CD8-positive, alpha-beta memory T cell (primary cell): ENCODE results near the gene RDX. TPM values are rescaled to one million over a fixed set of nuclear protein-coding genes. Genes with fewer than 3 reads are reported as not detected.

Experiments
- CTCF ChIA-PET: fragments of 350-600 bp; sonication (Branson Sonifier 250); formaldehyde crosslinking; loops from one replicate; lab custom pipeline; 2021; ENCODE audit warnings: antibody characterized with exemption; lab: Charles Lee
- POLR2A ChIA-PET: fragments of 350-600 bp; sonication (Branson Sonifier 250); formaldehyde crosslinking; loops from one replicate; lab custom pipeline; 2021; ENCODE audit warnings: antibody characterized with exemption; lab: Charles Lee
- DNase-seq, 5 donors: peaks; one replicate each; pipeline versions ENCODE4 v3.0.0 to v3.0.0-alpha.2; 2020 to 2022; ENCODE audit warnings: mixed read lengths in 1 of 5
- H3K27ac ChIP-seq: one replicate; pipeline ENCODE4 v1.7.0; 2013; ENCODE audit warnings: low read depth, mild to moderate bottlenecking, low read length, moderate library complexity
- H3K27me3 ChIP-seq: 2 replicates; pipeline ENCODE4 v1.7.0; 2013; ENCODE audit warnings: low read length, mild to moderate bottlenecking; ENCODE audit not compliant: insufficient read depth, poor library complexity, severe bottlenecking
- H3K36me3 ChIP-seq: 2 replicates; pipeline ENCODE4 v1.7.0; 2013; ENCODE audit warnings: mild to moderate bottlenecking, low read length, moderate library complexity; ENCODE audit not compliant: insufficient read depth
- H3K4me1 ChIP-seq: 2 replicates; pipeline ENCODE4 v1.7.0; 2013; ENCODE audit warnings: mild to moderate bottlenecking, low read length, moderate library complexity; ENCODE audit not compliant: insufficient read depth
- H3K4me3 ChIP-seq: 2 replicates; pipeline ENCODE4 v1.7.0; 2013; ENCODE audit warnings: mild to moderate bottlenecking, low read length
- H3K9me3 ChIP-seq: 2 replicates; pipeline ENCODE4 v1.7.0; 2013; ENCODE audit warnings: mild to moderate bottlenecking, low read length
- H3K27ac Mint-ChIP-seq, 8 donors: one replicate each; pipeline ENCODE4 v1.8.0; 2020 to 2021; ENCODE audit warnings: mixed read lengths in 8 of 8, mild to moderate bottlenecking in 6 of 8, inconsistent platforms in 3 of 8, moderate library complexity in 3 of 8
- H3K27me3 Mint-ChIP-seq, 2 donors: one replicate each; pipeline ENCODE4 v1.8.0; 2020 to 2021; ENCODE audit warnings: mixed read lengths in 2 of 2, mild to moderate bottlenecking in 1 of 2, moderate library complexity in 1 of 2
- H3K36me3 Mint-ChIP-seq, 3 donors: one replicate each; pipeline ENCODE4 v1.8.0; 2020 to 2021; ENCODE audit warnings: mixed read lengths in 3 of 3, inconsistent platforms in 1 of 3, mild to moderate bottlenecking in 1 of 3
- H3K4me1 Mint-ChIP-seq, 3 donors: one replicate each; pipeline ENCODE4 v1.8.0; 2020 to 2021; ENCODE audit warnings: mixed read lengths in 3 of 3, inconsistent platforms in 1 of 3, mild to moderate bottlenecking in 1 of 3
- H3K4me3 Mint-ChIP-seq, 7 donors: one replicate each; pipeline ENCODE4 v1.8.0; 2020 to 2021; ENCODE audit warnings: mixed read lengths in 7 of 7, mild to moderate bottlenecking in 6 of 7, moderate library complexity in 4 of 7, inconsistent platforms in 2 of 7
- H3K9me3 Mint-ChIP-seq, 5 donors: one replicate each; pipeline ENCODE4 v1.8.0; 2020 to 2022; ENCODE audit warnings: mixed read lengths in 5 of 5, mild to moderate bottlenecking in 3 of 5, moderate library complexity in 2 of 5, inconsistent platforms in 1 of 5
- polyA plus RNA-seq: library from polyadenylated mRNA; unstranded; fragments of 300-500 nt; fragmentation: Illumina TruSeq; gene quantifications from one replicate; pipeline ENCODE4 v1.2.3, GENCODE V29; 2021
- total RNA-seq, 2 experiments: library from RNA; stranded (reverse); gene quantifications; one replicate each; pipeline ENCODE4 v1.2.3, GENCODE V29; 2021

Gene RDX
- total and polyA plus RNA-seq, 3 experiments from 2014 or later: 17.2 to 63.6 (median 58.5) TPM

DNA sequence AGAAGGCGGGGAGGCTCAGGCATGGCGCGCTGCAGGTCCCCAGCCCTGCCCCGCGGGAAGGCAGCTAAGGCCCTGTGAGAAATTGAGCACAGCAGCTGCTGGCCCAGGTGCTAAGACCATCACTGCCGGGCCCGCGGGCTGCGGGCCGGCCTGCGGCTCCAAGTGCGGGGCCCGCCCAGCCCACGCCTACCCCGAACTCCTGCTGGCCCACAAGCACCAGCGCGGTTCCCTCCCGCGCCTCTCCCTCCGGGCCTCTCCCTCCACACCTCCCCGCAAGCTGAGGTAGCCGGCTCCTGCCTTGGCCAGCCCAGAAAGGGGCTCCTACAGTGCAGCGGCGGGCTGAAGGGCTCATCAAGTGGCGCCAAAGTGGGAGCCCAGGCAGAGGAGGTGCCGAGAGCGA, 4.6 kb upstream of the RDX start:
- H3K27ac Mint-ChIP-seq: no peak overlapping the region
- ChIA-PET CTCF (no interaction called here), POLR2A (interaction anchor here (0.6 kb wide), 1 partner anchor 27 kb away, joined by 4 read pairs; no protein-coding TSS in a partner anchor)
- Histone ChIP-seq H3K4me1 (no peaks in the 10 kb centered on the region), H3K27me3 (no peaks in the 10 kb centered on the region), H3K9me3 (no peaks in the 10 kb centered on the region), H3K27ac (no peak overlapping the region), H3K4me3 (no peak overlapping the region), H3K36me3 (no peaks in the 10 kb centered on the region)
- no peaks in the 10 kb centered on the region for H3K9me3 Mint-ChIP-seq
- H3K4me3 Mint-ChIP-seq: no peak overlapping the region
- no peak for DNase-seq
- no peaks in the 10 kb centered on the region for H3K27me3 Mint-ChIP-seq
- peaks cover 0 to 18% (median 3%) of the 10 kb centered on the region in 3 donors for H3K4me1 Mint-ChIP-seq
- no peaks in the 10 kb centered on the region for H3K36me3 Mint-ChIP-seq

DNA sequence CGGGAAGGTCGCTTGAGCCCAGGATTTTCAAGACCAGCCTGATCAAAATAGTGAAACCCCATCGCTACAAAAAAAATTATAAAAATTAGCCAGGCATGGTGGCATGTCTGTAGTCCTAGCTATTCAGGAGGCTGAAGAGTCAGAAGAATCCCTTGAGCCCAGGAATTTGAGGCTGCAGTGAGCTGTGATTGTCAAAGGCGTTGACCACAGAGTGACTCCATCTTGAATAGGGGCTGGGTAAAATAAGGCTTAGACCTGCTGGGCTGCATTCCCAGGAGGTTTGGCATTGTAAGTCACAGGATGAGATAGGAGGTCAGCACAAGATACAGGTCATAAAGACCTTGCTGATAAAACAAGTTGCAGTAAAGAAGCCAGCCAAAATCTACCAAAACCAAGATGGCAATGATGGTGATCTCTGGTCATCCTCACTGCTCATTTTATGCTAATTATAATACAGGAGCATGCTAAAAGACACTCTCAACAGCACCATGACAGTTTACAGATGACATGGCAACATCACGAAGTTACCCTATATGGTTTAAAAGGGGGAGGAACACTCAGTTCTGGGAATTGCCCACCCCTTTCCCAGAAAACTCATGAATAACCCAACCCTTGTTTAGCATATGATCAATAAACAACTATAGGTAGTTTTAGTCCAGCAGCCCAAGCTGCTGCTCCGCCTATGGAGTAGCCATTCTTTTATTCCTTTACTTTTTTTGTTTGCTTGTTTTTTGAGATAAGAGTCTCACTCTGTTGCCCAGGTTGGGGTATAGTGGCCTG, 2.8 kb upstream of the RDX start:
- peaks cover 0 to 4% (median 0%) of the 10 kb centered on the region in 3 donors for H3K36me3 Mint-ChIP-seq
- no peaks in the 10 kb centered on the region for H3K27me3 ChIP-seq
- H3K27ac Mint-ChIP-seq: peak overlapping the region in 4 of 8 donors; percentile 26 to 83 (median 36)
- H3K36me3 ChIP-seq: no peaks in the 10 kb centered on the region
- ChIA-PET POLR2A (no interaction called here), CTCF (no interaction called here)
- peaks cover 8% of the 10 kb centered on the region for H3K4me1 ChIP-seq
- H3K4me3 Mint-ChIP-seq: peak overlapping the region in 1 of 7 donors; percentile 27
- no peaks in the 10 kb centered on the region for H3K9me3 ChIP-seq
- no peak for DNase-seq
- H3K27me3 Mint-ChIP-seq: no peaks in the 10 kb centered on the region
- peaks cover 13 to 29% (median 19%) of the 10 kb centered on the region in 3 donors for H3K4me1 Mint-ChIP-seq
- H3K4me3 ChIP-seq: no peak overlapping the region
- no peak overlapping the region for H3K27ac ChIP-seq
- no peaks in the 10 kb centered on the region for H3K9me3 Mint-ChIP-seq

DNA sequence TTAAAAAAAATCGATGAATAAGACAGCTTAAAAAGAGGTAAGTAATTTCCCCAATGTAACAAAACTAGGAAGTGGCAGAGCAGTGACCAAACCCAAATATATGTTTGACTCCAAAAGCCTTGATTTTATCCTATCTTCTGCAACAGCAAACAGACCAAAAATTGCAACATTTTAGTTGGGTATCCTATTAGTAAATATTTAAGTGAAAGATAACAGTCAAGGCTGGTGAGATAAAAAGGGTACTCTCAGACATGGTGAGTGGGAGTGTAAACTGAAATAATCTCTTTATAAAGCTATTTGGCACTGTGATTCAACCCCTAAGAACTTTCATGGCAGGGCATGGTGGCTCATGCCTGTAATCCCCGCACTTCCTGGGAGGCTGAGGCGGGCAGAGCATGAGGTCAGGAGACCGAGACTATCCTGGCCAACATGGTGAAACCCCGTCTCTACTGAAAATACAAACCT, 1.9 kb upstream of the RDX start:
- no peak for DNase-seq
- peak overlapping the region in 4 of 8 donors; percentile 1 to 73 (median 30) for H3K27ac Mint-ChIP-seq
- no peaks in the 10 kb centered on the region for H3K9me3 Mint-ChIP-seq
- H3K4me1 Mint-ChIP-seq: peaks cover 19 to 36% (median 28%) of the 10 kb centered on the region in 3 donors
- POLR2A ChIA-PET: no interaction called here
- no peak overlapping the region for H3K4me3 Mint-ChIP-seq
- no peak overlapping the region for H3K4me3 ChIP-seq
- H3K36me3 ChIP-seq: no peaks in the 10 kb centered on the region
- H3K27me3 Mint-ChIP-seq: no peaks in the 10 kb centered on the region
- CTCF ChIA-PET: no interaction called here
- no peak overlapping the region for H3K27ac ChIP-seq
- H3K4me1 ChIP-seq: peaks cover 8% of the 10 kb centered on the region
- H3K36me3 Mint-ChIP-seq: peaks cover 0 to 4% (median 0%) of the 10 kb centered on the region in 3 donors
- H3K27me3 ChIP-seq: no peaks in the 10 kb centered on the region
- no peaks in the 10 kb centered on the region for H3K9me3 ChIP-seq

DNA sequence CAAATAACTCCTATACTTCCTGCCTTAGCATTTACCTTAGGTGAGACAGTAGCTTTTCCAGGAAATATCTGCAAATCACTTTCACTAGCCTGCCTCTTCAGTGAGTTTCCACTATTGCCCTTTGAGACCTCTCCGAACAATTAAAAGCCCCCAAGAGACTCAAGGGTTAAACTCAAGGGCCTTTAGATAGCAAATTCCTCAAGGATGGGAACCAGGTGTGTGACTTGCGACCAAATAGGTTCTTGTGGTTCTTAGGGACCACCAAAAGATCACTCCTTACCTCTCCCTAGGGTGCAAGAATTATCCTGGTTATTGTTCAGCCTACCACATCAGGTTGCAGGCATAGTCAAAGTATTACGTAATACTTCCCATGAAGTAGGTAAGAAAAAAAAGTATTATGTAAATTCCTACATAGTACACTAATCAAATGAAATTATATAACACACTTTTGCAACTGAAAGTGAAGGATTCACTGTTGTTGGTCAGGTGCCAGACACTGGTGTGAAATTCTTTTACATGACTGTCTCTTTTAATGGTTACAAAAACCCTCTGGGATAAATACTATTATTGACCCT, 1.4 kb upstream of the RDX start:
- DNase-seq: peak in 1 of 5 donors; percentile 16
- Mint-ChIP-seq H3K36me3 (peaks cover 0 to 4% (median 0%) of the 10 kb centered on the region in 3 donors), H3K4me3 (peak overlapping the region; percentile 76 to 89 (median 82)), H3K4me1 (peaks cover 22 to 38% (median 32%) of the 10 kb centered on the region in 3 donors), H3K27me3 (no peaks in the 10 kb centered on the region), H3K9me3 (no peaks in the 10 kb centered on the region), H3K27ac (peak overlapping the region in 6 of 8 donors; percentile 1 to 73 (median 32))
- ChIA-PET CTCF (no interaction called here), POLR2A (no interaction called here)
- no peaks in the 10 kb centered on the region for H3K27me3 ChIP-seq
- H3K9me3 ChIP-seq: no peaks in the 10 kb centered on the region
- peaks cover 8% of the 10 kb centered on the region for H3K4me1 ChIP-seq
- no peak overlapping the region for H3K27ac ChIP-seq
- H3K4me3 ChIP-seq: no peak overlapping the region
- H3K36me3 ChIP-seq: no peaks in the 10 kb centered on the region

DNA sequence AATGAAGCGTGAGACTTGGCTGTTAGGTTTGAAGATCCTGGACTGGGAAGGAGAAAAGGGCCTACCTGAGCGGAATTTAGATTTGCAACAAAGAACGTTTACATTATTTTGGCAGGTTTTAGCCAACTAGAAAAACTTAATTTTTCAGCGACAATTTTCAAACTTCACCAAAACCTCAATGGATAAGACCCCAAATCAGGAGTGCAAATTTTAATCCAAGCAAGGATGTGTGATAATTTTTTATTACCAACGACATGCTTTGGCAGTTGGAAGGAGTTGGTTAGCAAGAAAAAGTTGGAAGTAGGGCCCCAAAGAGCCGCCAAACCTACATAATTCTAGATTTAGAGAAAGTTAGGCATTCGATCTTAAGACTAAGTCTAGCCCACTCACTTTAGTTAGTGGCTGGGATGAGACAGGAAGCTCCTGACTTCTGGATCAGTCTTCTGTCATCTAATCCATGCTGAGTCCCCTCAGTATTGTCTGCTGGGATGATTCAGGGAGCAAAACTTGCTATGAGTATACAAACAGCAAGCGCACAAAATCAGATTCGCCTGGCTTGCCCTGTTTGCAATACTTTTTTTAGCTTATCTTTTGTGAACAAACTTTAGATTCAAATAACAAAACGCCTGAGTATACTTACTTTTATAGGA, 787 bp upstream of the RDX start:
- Histone ChIP-seq H3K9me3 (no peaks in the 10 kb centered on the region), H3K36me3 (no peaks in the 10 kb centered on the region), H3K4me3 (no peak overlapping the region), H3K27me3 (no peaks in the 10 kb centered on the region), H3K4me1 (peaks cover 8% of the 10 kb centered on the region), H3K27ac (peak overlapping the region; percentile 38)
- Mint-ChIP-seq H3K4me3 (peak overlapping the region; percentile 76 to 89 (median 82)), H3K27ac (peak overlapping the region in 6 of 8 donors; percentile 67 to 87 (median 73)), H3K27me3 (no peaks in the 10 kb centered on the region), H3K4me1 (peaks cover 22 to 38% (median 32%) of the 10 kb centered on the region in 3 donors), H3K9me3 (no peaks in the 10 kb centered on the region), H3K36me3 (peaks cover 0 to 4% (median 0%) of the 10 kb centered on the region in 3 donors)
- no peak for DNase-seq
- ChIA-PET POLR2A (interaction anchor here (1.0 kb wide), 1 partner anchor 31 kb away, joined by 4 read pairs; no protein-coding TSS in a partner anchor), CTCF (interaction anchor here (1.5 kb wide), 1 partner anchor 132 kb away, joined by 3 read pairs; no protein-coding TSS in a partner anchor)

DNA sequence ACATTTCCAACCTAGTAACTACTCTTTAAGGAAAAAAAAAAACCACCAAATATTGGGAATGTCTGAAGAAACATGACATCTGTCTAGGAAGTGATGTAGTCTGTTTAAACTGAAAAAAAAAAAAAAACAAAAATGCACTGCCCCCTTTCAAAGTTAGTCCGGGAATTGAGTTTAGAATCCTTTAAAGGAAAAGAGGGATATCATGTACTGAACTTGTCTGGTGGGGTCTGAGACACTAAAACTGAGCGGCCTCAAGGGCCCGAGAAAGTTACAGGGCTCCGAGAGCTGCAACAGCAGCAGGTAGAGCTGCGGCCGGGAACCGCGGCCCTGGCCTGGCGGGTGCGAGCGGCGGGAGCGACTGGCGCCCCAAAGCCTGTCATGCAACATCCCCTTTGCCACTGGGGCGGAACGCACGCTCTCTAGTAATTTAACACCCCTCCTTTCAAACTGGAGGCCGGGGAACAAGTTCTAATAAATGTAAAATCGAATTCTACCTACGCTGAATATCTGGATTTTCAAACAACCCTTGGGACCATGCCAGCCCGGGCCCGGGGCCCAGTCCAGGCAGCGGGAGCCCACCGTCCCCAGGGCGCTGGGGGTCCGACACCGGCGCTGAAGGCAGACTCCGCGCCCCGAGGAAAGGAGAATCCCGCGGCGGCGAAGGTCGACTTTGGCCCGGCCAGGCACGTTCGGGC, 736 bp downstream of the RDX start:
- H3K9me3 ChIP-seq: no peaks in the 10 kb centered on the region
- CTCF ChIA-PET: interaction anchor here (1.5 kb wide), 1 partner anchor 134 kb away, joined by 3 read pairs; no protein-coding TSS in a partner anchor
- POLR2A ChIA-PET: interaction anchor here (1.0 kb wide), 1 partner anchor 33 kb away, joined by 4 read pairs; no protein-coding TSS in a partner anchor
- Mint-ChIP-seq H3K36me3 (peaks cover 0 to 7% (median 0%) of the 10 kb centered on the region in 3 donors), H3K4me1 (peaks cover 29 to 50% (median 43%) of the 10 kb centered on the region in 3 donors), H3K27me3 (no peaks in the 10 kb centered on the region), H3K4me3 (peak overlapping the region; percentile 86 to 94 (median 91)), H3K27ac (peak overlapping the region; percentile 5 to 90 (median 73)), H3K9me3 (no peaks in the 10 kb centered on the region)
- peaks cover 8% of the 10 kb centered on the region for H3K4me1 ChIP-seq
- H3K27me3 ChIP-seq: no peaks in the 10 kb centered on the region
- peak overlapping the region; percentile 81 for H3K27ac ChIP-seq
- H3K36me3 ChIP-seq: no peaks in the 10 kb centered on the region
- H3K4me3 ChIP-seq: peak overlapping the region; percentile 75
- peak; percentile 24 to 69 (median 33) for DNase-seq

DNA sequence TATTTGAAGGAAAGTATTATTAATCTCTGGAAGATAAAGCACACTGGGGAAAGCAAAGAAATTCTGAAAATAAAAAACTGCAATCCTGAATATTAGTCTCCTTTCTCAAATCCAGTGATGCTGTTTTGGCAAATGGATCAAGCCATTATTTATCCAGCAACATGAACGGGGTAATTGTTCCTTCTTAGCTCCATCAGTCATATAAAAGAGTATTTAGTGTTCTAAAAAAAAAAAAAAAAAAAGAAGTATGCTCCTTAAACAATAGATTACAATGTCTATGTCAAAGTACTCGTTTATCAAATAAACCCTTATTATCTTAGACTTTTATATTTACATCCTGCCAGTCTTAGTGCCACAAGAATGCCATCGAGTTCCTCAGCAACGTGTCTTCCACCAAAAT, 1.3 kb downstream of the RDX start:
- H3K4me1 Mint-ChIP-seq: peaks cover 32 to 55% (median 45%) of the 10 kb centered on the region in 3 donors
- H3K27me3 Mint-ChIP-seq: no peaks in the 10 kb centered on the region
- H3K36me3 ChIP-seq: no peaks in the 10 kb centered on the region
- H3K9me3 Mint-ChIP-seq: no peaks in the 10 kb centered on the region
- H3K27me3 ChIP-seq: no peaks in the 10 kb centered on the region
- H3K4me3 Mint-ChIP-seq: peak overlapping the region; percentile 86 to 94 (median 91)
- peaks cover 0 to 7% (median 0%) of the 10 kb centered on the region in 3 donors for H3K36me3 Mint-ChIP-seq
- peak overlapping the region; percentile 75 for H3K4me3 ChIP-seq
- POLR2A ChIA-PET: interaction anchor here (0.6 kb wide), 1 partner anchor 1440 kb away, joined by 3 read pairs; no protein-coding TSS in a partner anchor
- DNase-seq: no peak
- H3K4me1 ChIP-seq: peaks cover 8% of the 10 kb centered on the region
- no peaks in the 10 kb centered on the region for H3K9me3 ChIP-seq
- CTCF ChIA-PET: no interaction called here
- H3K27ac ChIP-seq: no peak overlapping the region
- peak overlapping the region in 5 of 8 donors; percentile 43 to 90 (median 74) for H3K27ac Mint-ChIP-seq
